ENCODE measurements around the gene PTPA.
"Not testable (repeated sequence)": the region's sequence is repeated elsewhere in the genome, so short reads cannot be mapped to it uniquely, and the experiment has no call there.

Gene PTPA

DNA sequence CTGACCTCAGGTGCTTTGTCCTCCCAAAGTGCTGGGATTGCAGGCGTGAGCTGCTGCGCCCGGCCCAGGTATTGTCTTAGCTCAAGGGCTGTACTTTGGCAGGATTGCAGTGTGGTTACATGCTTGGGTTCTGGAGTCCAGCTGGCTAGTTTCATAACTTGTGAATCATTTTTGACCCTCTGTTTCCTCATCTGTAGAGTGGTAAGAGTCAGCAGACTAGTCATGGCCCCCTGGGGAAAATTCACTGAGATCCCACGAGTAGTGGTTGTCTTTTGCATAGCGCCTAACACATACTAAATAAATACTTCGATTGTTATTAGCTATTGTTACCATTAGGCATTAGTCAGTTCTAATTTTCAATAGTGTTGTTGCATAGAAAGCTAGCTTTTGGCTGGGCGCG, 14.3 kb downstream of the PTPA start:
- Histone ChIP-seq H3K27ac (ENCODE audit: low read length) (no peak overlapping the region), H3K36me3 (ENCODE audit: insufficient read depth, low read length) (peaks cover 78% of the 10 kb centered on the region), H3K4me2 (ENCODE audit: insufficient read depth, low read length) (no peak overlapping the region), H3K9ac (ENCODE audit: low read depth, low read length) (no peak overlapping the region), H3K9me3 (ENCODE audit: insufficient read depth, low read length, severe bottlenecking) (no peaks in the 10 kb centered on the region), H3K4me1 (ENCODE audit: insufficient read depth, low read length) (no peaks in the 10 kb centered on the region), H3K79me2 (ENCODE audit: insufficient read depth, low read length) (peaks cover 17% of the 10 kb centered on the region), H4K20me1 (ENCODE audit: insufficient read depth, low read length) (peaks cover 11% of the 10 kb centered on the region; the same call in 1 of the 2 replicates), H3K27me3 (ENCODE audit: insufficient read depth, low read length, poor library complexity) (no peaks in the 10 kb centered on the region), H2AFZ (ENCODE audit: low read depth, low read length) (no peak overlapping the region), H3K4me3 (ENCODE audit: low read depth in 1 of 2, low read length in 2 of 2) (no peak overlapping the region)
- ATAC-seq (ENCODE audit: insufficient read depth, low read depth) = no peak
- no peak for DNase-seq
- TF ChIP-seq, protein P1, sequence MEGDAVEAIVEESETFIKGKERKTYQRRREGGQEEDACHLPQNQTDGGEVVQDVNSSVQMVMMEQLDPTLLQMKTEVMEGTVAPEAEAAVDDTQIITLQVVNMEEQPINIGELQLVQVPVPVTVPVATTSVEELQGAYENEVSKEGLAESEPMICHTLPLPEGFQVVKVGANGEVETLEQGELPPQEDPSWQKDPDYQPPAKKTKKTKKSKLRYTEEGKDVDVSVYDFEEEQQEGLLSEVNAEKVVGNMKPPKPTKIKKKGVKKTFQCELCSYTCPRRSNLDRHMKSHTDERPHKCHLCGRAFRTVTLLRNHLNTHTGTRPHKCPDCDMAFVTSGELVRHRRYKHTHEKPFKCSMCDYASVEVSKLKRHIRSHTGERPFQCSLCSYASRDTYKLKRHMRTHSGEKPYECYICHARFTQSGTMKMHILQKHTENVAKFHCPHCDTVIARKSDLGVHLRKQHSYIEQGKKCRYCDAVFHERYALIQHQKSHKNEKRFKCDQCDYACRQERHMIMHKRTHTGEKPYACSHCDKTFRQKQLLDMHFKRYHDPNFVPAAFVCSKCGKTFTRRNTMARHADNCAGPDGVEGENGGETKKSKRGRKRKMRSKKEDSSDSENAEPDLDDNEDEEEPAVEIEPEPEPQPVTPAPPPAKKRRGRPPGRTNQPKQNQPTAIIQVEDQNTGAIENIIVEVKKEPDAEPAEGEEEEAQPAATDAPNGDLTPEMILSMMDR (IDR thresholded peaks at IDR 0.05; ENCODE audit: borderline replicate concordance, extremely low read depth, low read length, poor library complexity, severe bottlenecking) = no peak
- TF ChIP-seq EZH2 (IDR thresholded peaks at IDR 0.05; ENCODE audit: borderline replicate concordance, low read depth, low read length, severe bottlenecking) = no peak

DNA sequence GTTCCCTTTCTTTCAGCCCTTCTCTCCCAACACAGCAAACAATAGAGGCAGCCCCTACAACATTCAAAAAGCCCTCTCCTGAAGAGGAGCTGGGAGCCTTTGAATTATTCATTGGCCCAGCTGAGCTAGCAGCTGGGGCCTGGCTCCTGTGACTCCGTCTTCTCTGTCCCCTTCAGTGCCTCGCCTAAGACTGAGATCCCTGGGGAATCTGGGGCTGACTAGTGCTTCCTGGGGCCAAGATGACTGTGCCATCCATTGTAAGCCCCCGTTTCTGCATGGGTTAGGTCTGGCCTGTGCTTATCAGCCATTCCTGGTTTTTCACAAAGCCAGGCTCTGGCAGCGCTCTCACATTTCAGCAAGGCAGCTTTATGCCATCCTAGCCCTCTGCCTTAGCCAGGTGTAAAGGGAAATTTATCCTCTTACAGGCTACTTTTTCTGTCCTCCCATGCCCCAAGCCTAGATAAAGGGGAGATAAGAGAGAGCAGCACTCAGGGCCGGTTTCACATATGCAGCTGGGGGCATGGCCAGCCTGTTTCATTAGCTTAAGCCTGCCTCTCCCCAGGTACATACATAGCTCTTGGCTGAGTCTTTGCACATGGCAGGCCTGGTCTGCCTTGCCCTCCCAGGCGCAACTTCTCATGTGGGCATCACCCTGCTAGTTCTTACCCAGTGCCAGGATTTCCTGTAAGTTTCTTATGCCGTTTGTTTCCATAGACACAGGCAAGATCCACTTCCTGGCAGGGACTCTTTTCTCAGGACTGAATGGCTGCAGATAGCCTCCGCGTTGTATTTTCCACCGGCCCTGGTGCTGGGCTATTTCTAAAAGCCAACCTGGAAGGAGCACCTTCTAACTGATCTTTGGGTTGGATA, 15.8 kb downstream of the PTPA start:
- no peak overlapping the region for H3K9ac ChIP-seq (ENCODE audit: low read depth, low read length)
- H3K27me3 ChIP-seq (ENCODE audit: insufficient read depth, low read length, poor library complexity) = no peaks in the 10 kb centered on the region
- H3K27ac ChIP-seq (ENCODE audit: low read length) = no peak overlapping the region
- H3K9me3 ChIP-seq (ENCODE audit: insufficient read depth, low read length, severe bottlenecking) = no peaks in the 10 kb centered on the region
- no peaks in the 10 kb centered on the region for H3K4me1 ChIP-seq (ENCODE audit: insufficient read depth, low read length)
- no peak for TF ChIP-seq EZH2 (IDR thresholded peaks at IDR 0.05; ENCODE audit: borderline replicate concordance, low read depth, low read length, severe bottlenecking)
- TF ChIP-seq, protein P1 (IDR thresholded peaks at IDR 0.05; ENCODE audit: borderline replicate concordance, extremely low read depth, low read length, poor library complexity, severe bottlenecking) = no peak
- DNase-seq = no peak
- no peak overlapping the region for H2AFZ ChIP-seq (ENCODE audit: low read depth, low read length)
- no peak overlapping the region for H3K4me3 ChIP-seq (ENCODE audit: low read depth in 1 of 2, low read length in 2 of 2)
- H3K79me2 ChIP-seq (ENCODE audit: insufficient read depth, low read length) = peaks cover 6% of the 10 kb centered on the region; the same call in 1 of the 2 replicates
- ATAC-seq (ENCODE audit: insufficient read depth, low read depth) = no peak
- peaks cover 12% of the 10 kb centered on the region for H4K20me1 ChIP-seq (ENCODE audit: insufficient read depth, low read length)
- no peak overlapping the region for H3K4me2 ChIP-seq (ENCODE audit: insufficient read depth, low read length)
- H3K36me3 ChIP-seq (ENCODE audit: insufficient read depth, low read length) = peaks cover 77% of the 10 kb centered on the region

DNA sequence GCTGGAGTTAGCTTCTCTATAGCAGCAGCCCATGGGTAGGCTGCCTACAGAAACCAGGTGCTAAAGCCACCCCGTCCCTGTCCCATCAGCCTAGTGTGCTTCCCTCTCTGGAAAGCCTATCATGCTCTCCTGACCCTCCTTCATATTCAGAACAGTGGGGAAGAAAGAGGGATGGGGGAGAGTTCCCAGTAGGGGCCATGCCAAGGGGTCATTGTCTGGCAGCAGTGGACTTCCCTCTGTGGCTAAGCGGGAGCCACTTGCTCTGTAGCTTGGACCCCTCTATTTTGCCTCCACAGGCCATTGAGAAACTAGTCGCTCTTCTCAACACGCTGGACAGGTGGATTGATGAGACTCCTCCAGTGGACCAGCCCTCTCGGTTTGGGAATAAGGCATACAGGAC, 17.5 kb downstream of the PTPA start:
- H3K36me3 ChIP-seq (ENCODE audit: insufficient read depth, low read length) = peaks cover 81% of the 10 kb centered on the region
- no peak for DNase-seq

DNA sequence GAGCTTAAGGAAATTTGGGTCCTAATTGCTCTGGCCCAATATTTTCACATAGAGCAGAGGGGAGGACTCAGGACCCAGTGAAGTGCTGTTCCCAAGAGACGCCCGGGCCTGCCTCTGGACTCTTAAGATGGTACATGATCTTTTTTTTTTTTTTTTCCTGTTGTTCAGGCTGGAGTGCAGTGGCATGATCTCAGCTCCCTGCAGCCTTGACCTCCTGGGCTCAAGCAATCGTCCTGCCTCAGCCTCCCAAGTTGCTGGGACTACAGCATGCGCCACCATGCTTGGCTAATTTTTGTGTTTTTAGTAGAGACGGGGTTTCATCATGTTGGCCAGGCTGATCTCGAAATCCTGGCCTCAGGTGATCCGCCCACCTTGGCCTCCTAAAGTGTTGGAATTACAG, 19.1 kb downstream of the PTPA start:
- ATAC-seq (ENCODE audit: insufficient read depth, low read depth) = not testable (repeated sequence)
- peaks cover 84% of the 10 kb centered on the region for H3K36me3 ChIP-seq (ENCODE audit: insufficient read depth, low read length)

More for the DNA sequence above, 17.5 kb downstream of the PTPA start:
- Histone ChIP-seq H3K4me2 (ENCODE audit: insufficient read depth, low read length) (no peak overlapping the region), H3K9ac (ENCODE audit: low read depth, low read length) (no peak overlapping the region), H4K20me1 (ENCODE audit: insufficient read depth, low read length) (peaks cover 12% of the 10 kb centered on the region), H3K27ac (ENCODE audit: low read length) (no peak overlapping the region), H3K79me2 (ENCODE audit: insufficient read depth, low read length) (peaks cover 6% of the 10 kb centered on the region; the same call in 1 of the 2 replicates), H3K27me3 (ENCODE audit: insufficient read depth, low read length, poor library complexity) (no peaks in the 10 kb centered on the region), H3K9me3 (ENCODE audit: insufficient read depth, low read length, severe bottlenecking) (no peaks in the 10 kb centered on the region), H3K4me3 (ENCODE audit: low read depth in 1 of 2, low read length in 2 of 2) (no peak overlapping the region), H2AFZ (ENCODE audit: low read depth, low read length) (no peak overlapping the region), H3K4me1 (ENCODE audit: insufficient read depth, low read length) (no peaks in the 10 kb centered on the region)
- ATAC-seq (ENCODE audit: insufficient read depth, low read depth) = no peak
- TF ChIP-seq, protein P1 (IDR thresholded peaks at IDR 0.05; ENCODE audit: borderline replicate concordance, extremely low read depth, low read length, poor library complexity, severe bottlenecking) = no peak
- TF ChIP-seq EZH2 (IDR thresholded peaks at IDR 0.05; ENCODE audit: borderline replicate concordance, low read depth, low read length, severe bottlenecking) = no peak

More for the DNA sequence above, 19.1 kb downstream of the PTPA start:
- H4K20me1 ChIP-seq (ENCODE audit: insufficient read depth, low read length); H3K27ac ChIP-seq (ENCODE audit: low read length); H3K9ac ChIP-seq (ENCODE audit: low read depth, low read length); H3K4me1 ChIP-seq (ENCODE audit: insufficient read depth, low read length); H3K79me2 ChIP-seq (ENCODE audit: insufficient read depth, low read length); H2AFZ ChIP-seq (ENCODE audit: low read depth, low read length); H3K4me3 ChIP-seq (ENCODE audit: low read depth in 1 of 2, low read length in 2 of 2); H3K27me3 ChIP-seq (ENCODE audit: insufficient read depth, low read length, poor library complexity); H3K9me3 ChIP-seq (ENCODE audit: insufficient read depth, low read length, severe bottlenecking); H3K4me2 ChIP-seq (ENCODE audit: insufficient read depth, low read length); DNase-seq: not testable (repeated sequence)

All from DND-41 (cell line).